HepG2 (cell line): ENCODE measurements around the gene INTS6. TPM values are rescaled to one million over a fixed set of nuclear protein-coding genes. Genes with fewer than 3 reads are reported as not detected.

ENCODE experiments used
- ATAC-seq: fragments of 200-7000 bp; cut with Tn5 transposase; 3 replicates; pipeline ENCODE4 v1.9.1; 2020; ENCODE audit warnings: mild to moderate bottlenecking, moderate library complexity
- BruUV-seq: library from RNA; stranded (reverse); fragments of 400-500 nt; replicated peaks from 2 replicates; lab custom pipeline; 2021; lab: Mats Ljungman, UMichigan
- CTCF ChIA-PET: fragments of 300-600 bp; formaldehyde crosslinking; extraction: SDS; loops from one replicate; lab custom pipeline; 2021; ENCODE audit warnings: low total read pairs, inconsistent platforms, low intra/inter-chr PET ratio; lab: Yijun Ruan, JAX
- POLR2A ChIA-PET: fragments of 350-600 bp; sonication (Branson Sonifier 250); formaldehyde crosslinking; loops from one replicate; lab custom pipeline; 2020; ENCODE audit warnings: antibody characterized with exemption, inconsistent platforms; lab: Yijun Ruan, JAX
- DNase-seq: peaks from one replicate; pipeline ENCODE4 v3.0.0-alpha.2; 2015; ENCODE audit warnings: low spot score
- FAIRE-seq: peaks from 3 replicates; lab custom pipeline; 2011; peaks lifted over from hg19 to GRCh38; lab: Jason Lieb, UNC
- H2AFZ ChIP-seq: one replicate; pipeline ENCODE4 v1.6.1; 2011; ENCODE audit warnings: low read length, inconsistent platforms
- H3K27ac ChIP-seq: fragments of 300-600 bp; 3 replicates; pipeline ENCODE4 v1.8.0; 2011; ENCODE audit warnings: mixed run types, mild to moderate bottlenecking, mixed read lengths, low read length, inconsistent platforms; ENCODE audit not compliant: insufficient read depth; ENCODE audit errors: extremely low read length
- H3K27me3 ChIP-seq, 2 experiments: fragments of 200-600 bp in 1 of 2; 2 replicates in 1 of 2; 3 replicates in 1 of 2; pipeline versions ENCODE4 v1.6.0 to v1.8.0; 2011; ENCODE audit warnings: low read length in 2 of 2, mild to moderate bottlenecking in 2 of 2, moderate library complexity in 2 of 2, inconsistent platforms in 1 of 2; ENCODE audit not compliant: insufficient read depth in 2 of 2, control insufficient read depth in 1 of 2
- H3K36me3 ChIP-seq, 2 experiments: fragments of 200-600 bp in 1 of 2; replicated peaks in 1 of 2; 2 replicates in 1 of 2; 3 replicates in 1 of 2; pipeline versions ENCODE4 v1.5.1 to v1.8.0; 2011; ENCODE audit warnings: low read length in 2 of 2, inconsistent platforms in 1 of 2; ENCODE audit not compliant: insufficient read depth in 2 of 2, control insufficient read depth in 1 of 2
- H3K4me1 ChIP-seq: 2 replicates; pipeline ENCODE4 v1.5.1; 2012; ENCODE audit warnings: low read length, inconsistent platforms; ENCODE audit not compliant: insufficient read depth
- H3K4me2 ChIP-seq: 2 replicates; pipeline ENCODE4 v1.6.0; 2011; ENCODE audit warnings: low read depth, low read length, inconsistent platforms
- H3K4me3 ChIP-seq, 3 experiments: fragments of 200-600 bp in 1 of 3; sonication (generic), shearing (Covaris generic) in 1 of 3; replicated peaks in 1 of 3; 2 replicates each; pipeline ENCODE4 v1.5.1; 2011 to 2016; ENCODE audit warnings: low read length in 3 of 3, inconsistent platforms in 2 of 3, low read depth in 2 of 3, mild to moderate bottlenecking in 2 of 3, control low read depth in 1 of 3, mixed read lengths in 1 of 3; ENCODE audit not compliant: insufficient read depth in 1 of 3
- H3K79me2 ChIP-seq: one replicate; pipeline ENCODE4 v1.6.1; 2011; ENCODE audit warnings: low read length, inconsistent platforms; ENCODE audit not compliant: insufficient read depth
- H3K9ac ChIP-seq: 2 replicates; pipeline ENCODE4 v1.6.0; 2011; ENCODE audit warnings: mild to moderate bottlenecking, low read depth, low read length, inconsistent platforms; ENCODE audit not compliant: insufficient read depth
- H3K9me3 ChIP-seq: 2 replicates; pipeline ENCODE4 v1.5.1; 2012; ENCODE audit warnings: mild to moderate bottlenecking, low read length
- H4K20me1 ChIP-seq: 2 replicates; pipeline ENCODE4 v1.6.0; 2011; ENCODE audit warnings: inconsistent platforms, mild to moderate bottlenecking, low read length, moderate library complexity; ENCODE audit not compliant: insufficient read depth
- DRAP1 ChIP-seq: IDR thresholded peaks from 2 replicates; pipeline ENCODE4 v1.6.1; 2016; ENCODE audit warnings: missing genetic modification reagents, missing compliant biosample characterization
- ESRRA ChIP-seq: sonication (generic); formaldehyde crosslinking; IDR thresholded peaks from 2 replicates; pipeline ENCODE4 v1.5.1; 2020; ENCODE audit warnings: mild to moderate bottlenecking, low read depth, missing genetic modification reagents
- FOXA1 ChIP-seq, 2 experiments: fragments of 450-650 bp in 1 of 2; sonication (generic) in 1 of 2; formaldehyde crosslinking in 1 of 2; IDR thresholded peaks; 2 replicates each; pipeline versions ENCODE4 v1.4.0 to v1.6.1; 2016 to 2020; ENCODE audit warnings: missing genetic modification reagents in 1 of 2
- FOXP1 ChIP-seq, 2 experiments: fragments of 450-650 bp in 1 of 2; IDR thresholded peaks; 2 replicates each; pipeline ENCODE4 v1.6.1; 2017 to 2018; ENCODE audit warnings: antibody characterized with exemption in 1 of 2
- NCOA1 ChIP-seq: sonication (generic); formaldehyde crosslinking; IDR thresholded peaks from 2 replicates; pipeline ENCODE4 v1.9.0; 2021; ENCODE audit warnings: missing genetic modification reagents
- POGK ChIP-seq: sonication (generic); formaldehyde crosslinking; conservative IDR thresholded peaks from 2 replicates; pipeline ENCODE4 v1.8.0; 2022; ENCODE audit warnings: mild to moderate bottlenecking, moderate library complexity, missing genetic modification reagents
- REPIN1 ChIP-seq: sonication (generic); formaldehyde crosslinking; IDR thresholded peaks from 2 replicates; pipeline ENCODE4 v1.8.0; 2022; ENCODE audit warnings: missing genetic modification reagents, low read depth, mild to moderate bottlenecking, borderline replicate concordance
- THAP7 ChIP-seq: sonication (generic); formaldehyde crosslinking; IDR thresholded peaks from 2 replicates; pipeline ENCODE4 v1.8.1; 2023; ENCODE audit warnings: mild to moderate bottlenecking, missing genetic modification reagents
- ZNF121 ChIP-seq: sonication (generic); formaldehyde crosslinking; IDR thresholded peaks from 2 replicates; pipeline ENCODE4 v1.5.0; 2020; ENCODE audit warnings: mild to moderate bottlenecking, missing genetic modification reagents
- ZNF550 ChIP-seq: sonication (generic); formaldehyde crosslinking; IDR thresholded peaks from 2 replicates; pipeline ENCODE4 v1.4.0; 2020; ENCODE audit warnings: mild to moderate bottlenecking, missing genetic modification reagents, borderline replicate concordance
- ZNF781 ChIP-seq: sonication (generic); formaldehyde crosslinking; IDR thresholded peaks from 2 replicates; pipeline ENCODE4 v1.5.1; 2020; ENCODE audit warnings: borderline replicate concordance, mild to moderate bottlenecking, missing genetic modification reagents; ENCODE audit errors: not compliant biosample characterization
- ZXDC ChIP-seq: sonication (generic); formaldehyde crosslinking; IDR thresholded peaks from 2 replicates; pipeline ENCODE4 v1.5.0; 2020; ENCODE audit warnings: mild to moderate bottlenecking, missing genetic modification reagents
- WGBS: methylation state at CpG from one replicate; pipeline ENCODE4 v1.1.6; 2017; ENCODE audit warnings: low lambda C conversion rate; 5-methylcytosine and 5-hydroxymethylcytosine counted together
- in situ Hi-C: cut with HindIII; loops from 2 replicates; pipeline ENCODE4 v1.10.0; 2017; ENCODE audit warnings: low pct_unique_long_range_greater_than_20kb; ENCODE audit not compliant: extremely low pct_ligation_motif_present
- intact Hi-C: fragments of 100-400 bp; cut with micrococcal nuclease; formaldehyde crosslinking; loops from one replicate; pipeline ENCODE4 v1.10.0; 2022; ENCODE audit not compliant: unreplicated experiment
- polyA plus RNA-seq, 8 experiments: library from polyadenylated mRNA; depleted of rRNA in 3 of 8; stranded (reverse) in 7 of 8; unstranded in 1 of 8; fragments of >200 nt; fragmentation: Illumina TruSeq in 4 of 8; extraction: Trizol in 4 of 8; gene quantifications; 2 replicates each; pipeline versions ENCODE4 v1.2.1 to v1.2.3, GENCODE V29; 2011 to 2016; ENCODE audit warnings: low read depth in 4 of 8, missing spikeins in 1 of 8, mixed read lengths in 1 of 8; ENCODE audit not compliant: insufficient read depth in 1 of 8
- total RNA-seq, 5 experiments: library from RNA; depleted of rRNA; stranded (reverse); fragments of >200 nt; fragmentation: Illumina TruSeq; extraction: Trizol; gene quantifications; 2 replicates each; pipeline ENCODE4 v1.2.3, GENCODE V29; 2016; ENCODE audit warnings: low read depth in 1 of 5

INTS6 gene
- total and polyA plus RNA-seq, 2 of the 13 experiments (the other 11 are each of a cell fraction or from before 2014, with no cell fraction given), result 27.9 to 38.4 TPM

DNA sequence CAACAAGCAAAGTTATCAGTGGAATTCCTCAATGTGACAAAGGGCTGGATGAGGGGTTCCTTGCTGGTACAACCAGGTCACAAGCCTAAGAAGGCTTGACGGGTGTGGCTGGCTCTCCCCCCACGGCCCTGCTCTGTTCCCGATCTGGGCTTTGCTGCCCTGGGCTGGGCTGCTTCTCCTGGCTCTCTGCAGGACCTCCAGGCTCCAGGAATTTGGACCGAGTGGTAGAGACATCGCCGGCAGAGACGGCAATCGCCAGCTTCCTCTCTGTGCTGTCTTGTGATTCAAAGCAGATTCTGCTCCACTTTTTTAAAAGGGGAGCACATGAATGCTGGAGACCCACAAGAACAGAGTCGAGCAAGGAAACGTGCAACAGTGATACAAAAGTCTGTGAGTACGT is 113.5 kb downstream of the INTS6 start, which contains the start of gene SERPINE3:
TSS of gene SERPINE3 (plus strand) at position 338 of the 400 bp plus-strand sequence. CDS start 1,401 bp downstream, outside the sequence.
- FAIRE-seq (no peak), ATAC-seq (no peak), DNase-seq (no peak)
- H3K4me3 ChIP-seq, result no peak within 1 kb of the TSS
- no peaks in the 10 kb centered on the region for H3K9me3 ChIP-seq
- no TSS peak for BruUV-seq
- no peaks in the 10 kb centered on the region for H4K20me1 ChIP-seq
- ChIA-PET CTCF (no interaction called here), POLR2A (no interaction called here)
- no peaks in the 10 kb centered on the region for H3K79me2 ChIP-seq
- H2AFZ ChIP-seq, result no peak within 1 kb of the TSS
- no peaks in the 10 kb centered on the region for H3K36me3 ChIP-seq
- H3K9ac ChIP-seq, result no peak within 1 kb of the TSS
- in situ Hi-C loops, result no loop called here
- TF ChIP-seq ESRRA (no peak), POGK (no peak), FOXP1 (IDR thresholded peaks at IDR 0.05) (no peak), FOXP1 (CRISPR knock-in tag; IDR thresholded peaks at IDR 0.05) (no peak), ZXDC (no peak), ZNF550 (CRISPR knock-in tag) (no peak), REPIN1 (no peak), FOXA1 (IDR thresholded peaks at IDR 0.05) (no peak), FOXA1 (CRISPR knock-in tag; IDR thresholded peaks at IDR 0.05) (no peak), THAP7 (CRISPR knock-in tag) (no peak), DRAP1 (no peak), NCOA1 (CRISPR knock-in tag) (no peak), ZNF121 (CRISPR knock-in tag) (no peak), ZNF781 (CRISPR knock-in tag) (no peak)
- 79% methylated on average over 8 of the region's 11 CpGs for WGBS
- H3K27me3 ChIP-seq, result no peaks in the 10 kb centered on the region
- no peak within 1 kb of the TSS for H3K27ac ChIP-seq
- H3K4me1 ChIP-seq, result peaks cover 8% of the 10 kb centered on the region; the same call in 1 of the 2 replicates
- intact Hi-C loops, result loop anchor here (2.0 kb wide), 1 partner anchor 21 kb away; no protein-coding TSS in a partner anchor
- no peak within 1 kb of the TSS for H3K4me2 ChIP-seq
